Activated naive CD8-positive, alpha-beta T cell treated with anti-CD3 and anti-CD28 coated beads, Interleukin-2, amount 50 U/mL, for 16 hours (primary cell): ENCODE results near the gene UBXN2A.

ENCODE experiments used
- DNase-seq: peaks from one replicate; pipeline ENCODE4 v3.0.0-alpha.2; 2020; ENCODE audit warnings: low read depth, low spot score

Gene UBXN2A, protein sequence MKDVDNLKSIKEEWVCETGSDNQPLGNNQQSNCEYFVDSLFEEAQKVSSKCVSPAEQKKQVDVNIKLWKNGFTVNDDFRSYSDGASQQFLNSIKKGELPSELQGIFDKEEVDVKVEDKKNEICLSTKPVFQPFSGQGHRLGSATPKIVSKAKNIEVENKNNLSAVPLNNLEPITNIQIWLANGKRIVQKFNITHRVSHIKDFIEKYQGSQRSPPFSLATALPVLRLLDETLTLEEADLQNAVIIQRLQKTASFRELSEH

GRCh38 chr2:23939987-23940717, at the start of gene UBXN2A:
Gene UBXN2A (plus strand): TSS chr2:23940463. CDS start chr2:23958315, 17,852 bp downstream.
- peak; percentile 41 for DNase-seq

GRCh38 chr2:23900133-23900532, 40.1 kb upstream of the UBXN2A start:
- DNase-seq = no peak

GRCh38 chr2:23900541-23901322, 39.5 kb upstream of the UBXN2A start:
- DNase-seq = no peak

- DNase-seq = no peak
Observed at GRCh38 chr2:23901966-23902846, 38.1 kb upstream of the UBXN2A start.

GRCh38 chr2:23903034-23903433, 37.2 kb upstream of the UBXN2A start:
- no peak for DNase-seq

DNA sequence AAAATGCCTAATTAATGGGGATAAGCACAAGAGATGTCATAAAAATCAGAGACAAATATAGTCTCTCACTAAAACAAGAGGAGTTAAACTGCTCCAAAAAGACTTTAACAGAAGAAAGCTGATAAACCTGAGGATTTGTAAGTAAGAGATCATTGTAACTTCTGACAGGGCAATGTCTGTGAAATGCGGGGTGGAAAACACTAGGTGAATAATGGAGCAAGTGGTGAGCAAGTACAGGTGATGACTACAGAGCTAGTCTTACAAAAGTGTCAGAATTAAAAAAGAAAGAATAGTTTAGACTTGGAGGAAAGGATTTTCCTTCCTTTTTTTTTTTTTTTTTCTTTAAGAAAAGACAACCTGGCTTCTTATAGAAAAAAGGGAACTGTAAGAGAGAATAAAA, 36.0 kb upstream of the UBXN2A start:
- no peak for DNase-seq

- no peak for DNase-seq
Observed at GRCh38 chr2:23904692-23905091, 35.6 kb upstream of the UBXN2A start.

DNA sequence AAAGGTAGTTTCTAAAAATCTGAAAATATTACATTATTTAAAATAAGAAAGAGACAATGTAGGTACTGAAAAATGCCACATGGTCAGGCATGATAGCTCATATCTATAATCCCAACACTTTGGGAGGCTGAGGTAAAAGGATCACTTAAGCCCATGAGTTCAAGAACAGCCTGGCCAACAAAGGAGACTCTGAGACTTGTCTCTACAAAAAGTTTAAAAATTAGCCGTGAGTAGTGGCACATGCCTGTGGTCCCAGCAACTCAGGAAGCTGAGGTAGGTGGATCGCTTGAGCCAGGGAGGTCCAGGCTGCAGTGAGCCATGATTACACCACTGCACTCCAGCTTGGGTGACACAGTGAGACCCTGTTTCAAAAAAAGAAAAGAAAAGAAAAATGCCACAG, 35.1 kb upstream of the UBXN2A start:
- no peak for DNase-seq

DNA sequence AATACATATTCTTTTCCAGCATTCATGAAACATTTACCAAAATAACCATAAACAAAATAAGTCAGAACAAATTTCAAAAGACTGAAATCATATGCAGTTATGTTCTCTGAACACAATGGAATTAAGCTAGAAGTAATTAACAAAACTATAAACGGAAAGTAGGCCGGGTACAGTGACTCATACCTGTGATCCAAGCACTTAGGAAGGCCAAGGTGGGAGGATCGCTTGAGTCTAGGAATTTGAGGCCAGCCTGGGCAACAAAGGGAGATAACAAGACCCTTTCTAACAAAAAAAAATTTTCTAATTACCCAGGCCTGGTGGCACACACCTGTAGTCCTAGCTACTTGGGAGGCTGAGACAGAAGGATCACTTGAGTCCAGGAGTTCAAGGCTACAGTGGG, 28.2 kb upstream of the UBXN2A start:
- DNase-seq = no peak

DNA sequence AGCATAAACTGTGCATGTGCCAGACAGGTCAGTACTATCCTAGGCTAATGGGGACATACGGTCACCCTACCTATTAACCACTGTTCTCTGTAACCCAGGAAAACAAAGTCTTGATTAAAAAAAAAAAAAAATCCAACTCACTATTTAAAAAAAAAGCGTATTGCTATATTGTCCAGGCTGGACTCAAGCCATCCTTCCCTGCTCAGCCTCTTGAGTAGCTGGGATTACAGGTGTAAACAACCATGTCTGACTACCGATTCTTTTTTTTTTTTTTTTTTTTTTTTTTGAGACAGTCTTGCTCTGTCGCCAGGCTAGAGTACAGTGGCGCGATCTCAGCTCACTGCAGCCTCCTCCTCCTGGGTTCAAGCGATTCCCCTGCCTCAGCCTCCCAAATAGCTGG, 24.9 kb upstream of the UBXN2A start:
- DNase-seq = no peak

GRCh38 chr2:23916727-23917405, 23.4 kb upstream of the UBXN2A start:
- no peak for DNase-seq

DNA sequence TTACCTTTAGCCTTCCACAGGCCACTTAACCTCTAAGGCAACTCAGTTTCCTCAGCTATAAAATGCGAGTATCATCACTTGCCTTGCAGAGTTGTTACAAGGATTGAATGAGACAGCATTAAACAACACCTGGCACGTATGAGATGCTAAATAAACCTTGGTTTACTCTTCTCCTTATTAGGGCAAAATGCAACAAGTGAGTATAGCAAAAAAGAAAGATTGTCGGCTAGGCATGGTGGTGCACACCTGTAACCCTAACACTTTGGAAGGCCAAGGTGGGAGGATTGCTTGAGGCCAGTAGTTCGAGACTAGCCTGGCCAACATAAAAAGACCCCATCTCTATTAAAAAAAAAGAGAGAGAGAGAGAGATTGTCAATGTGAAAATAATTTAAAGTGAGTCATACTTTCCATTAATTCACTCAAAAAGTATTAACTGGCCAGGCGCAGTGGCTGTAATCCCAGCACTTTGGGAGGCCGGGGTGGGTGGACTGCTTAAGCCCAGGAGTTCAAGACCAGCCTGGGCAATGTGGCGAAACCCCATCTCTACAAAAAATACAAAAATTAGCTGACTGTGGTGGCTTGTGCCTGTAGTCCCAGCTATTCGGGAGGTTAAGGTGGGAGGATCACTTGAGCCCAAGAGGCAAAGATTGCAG, 21.3 kb upstream of the UBXN2A start:
- no peak for DNase-seq

GRCh38 chr2:23924589-23925359, 15.5 kb upstream of the UBXN2A start:
- no peak for DNase-seq

GRCh38 chr2:23925702-23926289, 14.5 kb upstream of the UBXN2A start:
- DNase-seq = no peak

DNA sequence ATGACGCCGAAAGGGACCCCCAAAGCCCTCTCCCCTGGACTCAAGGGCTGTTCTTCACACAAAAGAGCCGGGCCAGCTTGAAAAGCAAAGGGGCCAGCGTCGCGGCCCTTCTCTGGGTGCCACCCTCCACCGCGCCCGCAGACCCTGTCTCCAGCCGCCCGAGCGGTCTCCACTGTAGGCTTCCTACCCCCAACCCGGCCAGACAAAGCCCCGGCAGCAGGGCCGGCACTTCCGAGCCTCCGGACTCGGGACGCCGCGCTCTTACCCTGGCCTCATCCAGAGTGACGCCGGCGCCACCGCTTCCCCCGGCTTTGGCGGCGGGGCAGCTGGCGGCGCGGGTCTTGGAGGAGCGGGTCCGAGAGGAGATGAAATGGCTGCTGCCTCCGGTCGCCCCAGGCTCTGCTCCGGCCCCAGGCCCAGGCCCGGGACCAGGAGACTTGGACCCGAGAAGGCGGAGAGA, 13.9 kb upstream of the UBXN2A start:
- no peak for DNase-seq

DNA sequence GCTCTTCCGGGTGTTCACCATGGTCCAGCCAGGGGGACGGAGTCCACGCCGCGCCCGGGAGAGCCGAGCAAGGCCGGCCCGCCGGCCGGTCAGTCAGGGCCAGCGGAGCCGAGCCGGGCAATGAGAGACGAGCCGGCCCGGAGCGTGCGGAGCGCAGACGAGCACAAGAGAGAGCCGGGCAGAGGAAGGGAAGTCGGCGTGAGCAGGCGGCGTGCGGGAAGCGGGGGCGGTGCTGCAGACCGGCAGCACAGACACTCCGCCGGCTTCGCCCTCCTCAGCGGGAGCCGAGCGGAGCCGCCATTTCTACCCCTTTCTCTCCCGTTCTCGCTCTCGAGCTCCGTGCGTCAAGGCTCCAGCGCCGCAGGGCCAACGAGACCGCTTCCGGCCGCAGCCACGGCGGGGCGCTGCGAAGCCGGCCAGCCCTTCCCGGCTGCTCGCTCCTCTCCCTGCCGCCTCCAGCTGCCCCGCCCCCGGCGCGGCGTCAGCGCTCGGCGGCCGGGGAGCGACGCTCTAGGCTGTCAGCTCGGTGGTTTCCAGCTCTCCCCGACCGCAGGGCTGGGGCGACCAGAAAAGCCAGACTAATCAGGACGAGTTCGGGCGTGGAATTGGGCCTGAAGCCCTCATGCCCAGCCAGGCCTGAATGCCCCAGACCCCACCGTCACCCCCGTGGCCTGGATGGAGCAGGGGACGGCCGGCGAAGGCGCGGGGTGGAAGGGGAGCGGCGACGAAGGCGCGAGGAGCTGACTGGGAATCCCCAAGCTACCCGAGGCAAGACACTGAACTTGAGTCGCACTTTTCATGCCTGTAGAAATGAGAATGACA, 13.3 kb upstream of the UBXN2A start, which contains the start of gene ATAD2B:
TSS of gene ATAD2B (minus strand) at position 374 of the 822 bp plus-strand sequence. CDS start at position 21, 353 bp downstream.
- DNase-seq = peak; percentile 78

- DNase-seq = no peak
Observed at GRCh38 chr2:23934259-23934658, 6.0 kb upstream of the UBXN2A start.
